HG02588 (cell line): ENCODE data around the gene GPSM3.
"Not testable (repeated sequence)": the region's sequence is repeated elsewhere in the genome, so short reads cannot be mapped to it uniquely, and the experiment has no call there.

Source experiments
- ATAC-seq: cut with Tn5 transposase; IDR thresholded peaks from one replicate; pipeline ENCODE4 v1.9.1; 2021; ENCODE audit warnings: mild to moderate bottlenecking, moderate library complexity; ENCODE audit not compliant: unreplicated experiment

Gene GPSM3

DNA sequence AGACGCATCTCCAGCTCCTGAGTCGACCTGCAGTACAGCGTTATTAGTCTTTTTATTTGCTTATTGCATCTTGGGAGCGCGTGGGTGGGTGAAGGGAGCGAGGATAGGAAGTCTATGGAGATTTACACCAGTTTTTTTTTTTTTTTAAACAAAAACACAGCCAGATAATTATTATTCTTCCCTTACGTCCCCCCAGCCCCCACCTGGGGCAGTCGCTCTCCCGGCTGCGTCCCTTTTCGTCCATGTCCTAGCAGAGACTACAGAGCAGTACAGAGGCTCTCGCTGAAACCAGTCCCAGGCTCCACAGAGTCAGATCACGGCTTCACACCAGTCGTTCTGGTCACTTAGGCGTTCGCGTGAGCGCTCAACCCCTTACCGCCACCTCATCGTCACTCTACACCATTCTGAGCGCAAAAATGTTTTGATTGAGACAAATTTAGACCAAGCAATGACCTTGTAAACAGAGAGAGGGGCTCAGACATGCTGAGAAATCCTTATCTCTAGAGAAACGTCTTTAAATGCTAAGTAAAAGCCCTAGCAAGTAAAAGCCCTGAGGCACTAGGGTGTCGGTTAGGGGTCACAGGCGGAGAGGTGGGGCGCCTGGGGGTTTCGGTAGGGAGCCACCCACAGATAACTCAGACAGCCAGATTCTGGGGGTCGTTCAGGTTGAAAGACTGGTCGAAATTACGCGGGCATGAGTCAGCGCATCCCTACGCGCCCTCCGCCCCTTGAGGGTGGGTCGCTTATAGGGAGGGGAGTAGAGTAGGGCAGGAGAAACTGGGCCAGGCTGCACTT, 39.5 kb downstream of the GPSM3 start:
- no peak for ATAC-seq

DNA sequence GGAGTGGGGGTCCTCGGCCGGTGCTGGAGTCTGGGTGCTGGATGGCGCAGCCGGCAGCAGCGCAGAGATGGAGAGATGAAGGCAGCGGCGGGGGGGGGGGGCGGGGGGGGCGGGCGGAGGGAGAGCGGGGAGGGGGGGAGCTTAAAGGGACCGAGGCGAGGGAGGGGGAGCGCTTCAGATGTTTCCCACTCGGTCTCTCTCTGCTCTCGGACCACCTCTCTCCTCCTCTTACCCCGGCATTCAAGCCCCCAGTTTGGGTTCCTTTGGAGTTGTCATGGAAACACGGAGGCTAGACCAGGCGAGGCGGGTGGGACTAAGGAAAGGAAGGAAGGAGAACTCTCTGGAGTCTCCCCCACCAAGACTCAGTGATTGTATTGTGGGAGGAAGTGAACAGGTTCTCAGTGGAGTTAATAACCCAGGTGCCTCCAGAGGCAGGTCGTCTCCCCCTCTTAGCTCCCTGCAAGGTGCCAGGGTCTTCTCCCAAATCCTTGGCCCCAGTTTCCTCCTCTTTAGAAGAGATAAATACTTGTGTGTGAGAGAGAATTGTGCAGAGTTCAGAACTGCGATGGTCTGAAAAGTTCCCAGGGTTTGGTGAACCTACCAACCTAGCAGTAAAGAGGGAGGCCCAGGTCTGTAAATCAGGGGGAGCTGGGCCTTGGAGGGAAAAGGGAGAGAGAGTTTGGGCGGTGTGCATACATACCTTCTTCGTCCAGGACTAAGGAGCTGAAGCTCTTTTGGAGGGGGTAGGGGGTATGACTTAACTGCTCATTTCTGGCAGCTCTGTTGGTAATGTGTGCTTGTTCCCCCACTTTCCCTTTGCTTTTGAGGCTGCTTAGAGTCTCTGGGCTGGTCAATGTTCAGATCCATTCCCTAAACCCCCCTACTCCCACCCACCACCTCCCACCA, 40.3 kb downstream of the GPSM3 start, which contains the start of gene PRRT1:
Gene PRRT1, minus strand, starts transcription at position 77 of the 906 bp plus-strand sequence. CDS start 112 bp downstream, outside the sequence.
- no peak for ATAC-seq

DNA sequence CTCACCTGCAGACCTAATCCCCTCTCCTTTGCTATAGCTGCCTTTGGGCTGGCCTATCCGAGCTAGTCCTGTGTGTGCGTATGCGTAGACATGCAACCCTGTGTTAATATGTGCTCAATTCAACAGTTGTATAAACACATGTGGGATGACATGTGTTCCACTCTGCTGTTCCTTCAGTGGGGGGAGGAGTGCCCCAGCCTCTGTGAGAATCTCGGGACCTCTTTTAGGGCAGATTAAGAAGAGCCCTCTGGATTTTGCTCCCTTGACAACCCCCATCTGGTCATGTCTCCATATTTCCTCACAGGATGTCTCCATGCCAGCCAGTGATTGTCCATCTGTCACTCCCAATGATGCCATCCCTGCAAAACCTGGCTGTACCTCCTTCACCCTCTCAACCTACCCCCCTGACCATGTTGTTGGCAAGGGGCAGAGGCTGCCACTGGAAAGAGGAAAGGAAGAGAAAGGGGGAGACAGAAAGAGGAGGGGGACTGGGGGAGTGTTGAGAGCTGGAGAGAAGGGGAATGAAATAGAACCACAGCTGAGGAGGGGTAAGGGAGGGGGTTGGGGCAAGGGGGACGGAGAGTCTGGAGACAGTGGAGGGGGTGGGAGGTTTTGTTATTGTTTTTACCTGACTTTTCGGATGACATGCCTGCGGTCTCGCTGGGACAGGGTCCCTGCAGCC, 41.1 kb downstream of the GPSM3 start:
- ATAC-seq, result no peak

DNA sequence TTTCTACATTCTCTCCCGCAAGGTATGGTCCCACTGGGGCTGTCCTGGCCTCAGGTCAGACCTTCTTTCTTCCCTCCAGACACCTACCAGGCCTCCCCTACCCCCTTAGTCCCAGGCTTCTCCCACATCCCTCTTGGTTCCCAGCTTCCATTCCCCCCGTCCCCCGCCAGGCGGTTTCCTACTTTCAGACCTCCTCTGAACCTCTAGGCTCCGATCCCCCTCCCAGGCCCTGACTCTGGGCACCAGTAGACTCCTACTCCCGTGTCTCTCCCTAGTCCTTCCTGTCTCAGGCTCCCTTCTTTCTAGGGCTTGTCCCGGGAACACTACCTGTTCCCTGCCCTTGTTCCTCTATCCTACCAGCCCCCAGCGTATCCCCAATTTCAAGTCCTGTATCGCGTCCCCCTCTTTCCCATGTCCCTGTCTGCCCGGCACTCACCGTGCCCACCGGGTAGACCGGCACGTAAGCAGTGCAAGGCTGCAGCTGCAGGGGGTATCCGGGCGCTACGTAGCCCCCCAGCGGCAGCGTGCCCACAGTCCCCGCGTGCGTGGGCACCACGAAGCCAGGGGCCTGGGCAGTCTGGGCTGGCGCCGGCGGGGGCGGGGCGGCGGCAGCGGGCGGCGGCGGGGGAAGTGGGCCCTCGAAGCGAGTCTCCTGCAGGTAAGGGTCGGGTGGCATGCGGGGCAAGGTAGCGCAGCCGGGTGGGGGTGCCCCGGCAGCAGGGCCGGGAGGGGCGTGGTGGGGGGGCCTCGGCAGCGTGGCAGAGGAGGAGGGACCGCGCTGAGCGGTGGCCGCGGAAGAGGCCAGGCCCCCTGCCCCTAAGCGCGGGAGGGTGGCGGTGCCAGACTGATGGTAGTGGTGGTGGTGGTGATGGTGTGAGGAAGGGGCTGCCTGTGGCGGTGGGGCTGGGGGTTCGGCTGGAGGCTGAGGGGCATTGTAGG, 42.2 kb downstream of the GPSM3 start:
- ATAC-seq, result no peak

DNA sequence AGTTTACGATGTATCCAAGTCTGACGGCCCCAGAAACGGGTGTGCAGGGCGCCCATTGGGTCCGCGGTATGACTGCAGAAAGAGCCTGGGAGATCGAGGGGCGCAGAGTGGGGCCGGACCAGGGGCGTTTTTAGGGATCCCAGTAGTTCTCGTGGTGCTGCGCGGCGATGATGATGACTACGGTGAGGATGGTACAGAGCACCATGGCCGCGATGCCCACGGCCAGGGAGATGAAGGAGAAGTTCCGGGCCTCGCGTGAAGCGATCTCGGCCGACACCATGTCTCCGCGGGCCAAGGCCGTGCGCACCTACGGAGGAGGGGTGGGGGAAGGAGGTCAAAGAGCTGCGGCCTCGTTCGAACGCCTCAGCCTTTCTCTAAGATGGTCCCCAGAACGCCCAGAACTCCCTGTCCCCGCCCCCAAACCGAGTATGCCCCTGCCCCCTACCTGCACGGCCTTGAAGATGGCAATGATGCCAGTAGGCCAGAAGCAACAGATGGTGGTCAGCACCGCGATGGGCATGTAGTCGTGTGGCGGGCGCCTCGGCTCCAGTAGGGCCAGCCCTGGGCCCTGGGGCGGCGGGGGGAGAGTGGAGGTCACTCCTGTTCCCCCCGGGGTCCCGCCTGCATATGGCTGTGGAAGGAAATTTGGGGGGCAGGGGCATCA, 43.2 kb downstream of the GPSM3 start:
- no peak for ATAC-seq

DNA sequence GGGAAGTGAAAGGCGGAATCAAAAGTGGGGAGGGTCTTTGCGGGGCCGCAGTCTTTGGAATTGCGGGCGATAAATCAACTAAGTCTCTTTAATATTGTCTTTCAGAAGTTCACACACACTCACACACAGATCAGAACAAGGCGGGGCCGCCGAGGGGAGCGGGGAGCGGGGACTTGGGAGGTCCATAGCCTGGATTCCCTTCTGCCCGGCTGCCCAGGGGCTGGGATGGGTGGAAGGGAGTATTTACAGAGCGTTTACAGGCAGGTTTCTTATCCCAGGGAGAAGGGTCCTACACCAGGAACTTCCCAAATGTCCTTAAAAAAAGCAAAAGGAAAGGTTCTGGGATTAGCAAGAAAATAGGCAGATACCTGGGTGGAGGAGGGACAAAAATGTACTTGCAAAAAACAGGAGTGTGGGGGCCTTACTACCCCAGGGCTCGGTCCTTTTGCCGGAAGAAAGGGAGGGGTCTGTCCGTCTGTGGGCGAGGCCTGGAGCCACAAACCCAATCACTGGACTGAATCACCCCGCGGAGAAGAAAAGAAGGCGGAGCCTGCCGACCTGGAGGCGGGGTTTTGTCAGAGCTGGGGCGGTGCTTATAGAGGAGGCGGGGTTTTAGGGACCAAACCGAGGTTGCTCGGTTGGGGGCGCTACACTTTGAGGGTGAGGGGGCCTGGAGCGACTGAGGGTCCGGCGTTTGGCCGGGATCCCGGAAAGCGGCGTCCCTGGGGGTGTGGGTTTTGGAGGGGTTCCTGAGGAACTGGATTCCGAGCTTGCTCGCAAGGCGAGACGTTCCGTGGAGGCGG, 44.0 kb downstream of the GPSM3 start:
- ATAC-seq, result no peak

DNA sequence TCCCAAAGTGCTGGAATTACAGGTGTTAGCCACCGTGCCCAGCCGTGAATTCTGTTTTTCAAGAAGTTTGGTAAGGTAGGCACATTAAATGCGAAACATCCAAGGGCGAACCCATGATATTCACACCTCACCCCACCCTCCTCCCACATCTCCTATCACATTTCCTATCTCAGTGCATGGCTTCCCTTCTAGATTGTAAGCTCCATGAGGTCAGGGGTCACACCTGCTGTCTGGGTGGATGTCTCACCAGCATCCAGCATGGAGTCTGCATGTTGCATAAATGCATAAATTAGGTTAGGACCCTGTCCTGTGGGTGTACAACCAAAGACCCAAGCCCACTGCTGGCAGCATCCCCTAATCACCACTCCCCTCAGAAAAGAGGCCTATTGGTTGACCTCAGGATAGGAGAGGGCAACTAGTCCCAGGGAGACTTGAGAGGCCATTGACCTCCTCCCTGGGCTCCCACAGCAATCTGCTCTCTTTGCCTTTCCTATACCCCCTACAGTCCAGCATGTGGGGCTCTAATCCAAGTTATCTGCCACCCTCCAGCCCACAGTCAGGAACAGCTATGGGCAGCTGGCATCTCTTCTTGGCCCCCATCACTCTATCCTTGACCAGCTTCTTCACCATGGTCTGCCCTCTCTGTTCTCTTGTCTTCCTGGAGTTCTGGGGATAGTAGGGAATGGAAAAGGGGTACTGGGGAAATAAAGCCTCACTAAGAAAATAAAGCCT, 44.9 kb downstream of the GPSM3 start:
- no peak for ATAC-seq

DNA sequence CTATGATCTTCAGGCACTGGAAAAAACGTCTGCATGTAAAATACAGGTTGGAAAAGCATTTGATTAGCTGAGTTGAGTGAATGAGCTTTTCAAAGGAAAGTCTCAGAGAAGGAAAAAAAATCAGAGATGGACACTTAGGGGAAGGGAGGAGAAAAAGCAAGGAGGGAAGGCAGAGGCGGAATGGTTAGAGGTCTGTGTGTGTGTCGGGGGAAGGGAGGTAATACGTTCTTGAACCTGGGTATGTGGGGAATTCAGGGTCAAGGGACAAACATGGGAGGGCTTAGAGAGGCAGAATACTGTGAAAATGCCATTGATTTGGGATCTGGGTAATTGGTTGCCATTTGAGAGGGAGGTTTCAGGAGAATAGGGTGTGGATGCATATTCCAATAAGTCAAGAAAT, 45.8 kb downstream of the GPSM3 start:
- ATAC-seq, result no peak

DNA sequence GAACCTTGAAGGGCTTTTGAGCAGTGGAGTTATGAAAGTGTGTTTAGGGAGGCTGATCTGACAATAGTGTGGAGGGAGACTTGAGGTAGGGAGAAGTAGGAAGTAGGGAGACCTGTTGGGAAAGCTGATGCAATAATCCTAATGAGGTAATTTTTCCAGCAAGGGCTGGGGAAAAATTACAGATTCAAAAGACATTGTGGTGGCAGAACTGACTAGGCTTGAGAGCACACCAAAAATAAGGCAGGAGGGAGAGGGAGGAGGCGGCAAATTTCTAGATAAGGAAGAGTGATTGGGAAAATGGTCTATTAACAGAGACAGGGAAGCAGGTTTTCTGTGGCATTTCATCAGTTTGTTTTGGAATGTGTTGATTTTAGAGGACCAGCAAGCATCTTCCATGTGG, 46.2 kb downstream of the GPSM3 start:
- ATAC-seq, result no peak

DNA sequence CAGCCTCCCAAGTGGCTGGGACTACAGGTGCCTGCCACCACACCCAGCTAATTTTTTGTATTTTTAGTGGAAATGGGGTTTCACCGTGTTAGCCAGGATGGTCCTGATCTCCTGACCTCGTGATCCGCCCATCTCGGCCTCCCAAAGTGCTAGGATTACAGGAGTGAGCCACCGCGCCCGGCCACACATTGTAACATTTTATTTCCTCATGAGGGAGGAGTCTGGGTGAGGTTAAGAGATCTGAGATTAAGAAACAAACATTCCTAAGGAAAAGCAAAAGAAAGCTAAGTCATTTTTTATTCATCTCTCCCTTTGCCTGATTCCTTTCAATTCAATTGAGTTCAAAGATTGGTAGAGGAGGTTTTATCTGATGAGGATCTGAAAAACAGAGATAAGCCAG, 48.2 kb downstream of the GPSM3 start:
- ATAC-seq, result not testable (repeated sequence)
